ENCODE results near the gene PITPNB.

PITPNB gene

DNA sequence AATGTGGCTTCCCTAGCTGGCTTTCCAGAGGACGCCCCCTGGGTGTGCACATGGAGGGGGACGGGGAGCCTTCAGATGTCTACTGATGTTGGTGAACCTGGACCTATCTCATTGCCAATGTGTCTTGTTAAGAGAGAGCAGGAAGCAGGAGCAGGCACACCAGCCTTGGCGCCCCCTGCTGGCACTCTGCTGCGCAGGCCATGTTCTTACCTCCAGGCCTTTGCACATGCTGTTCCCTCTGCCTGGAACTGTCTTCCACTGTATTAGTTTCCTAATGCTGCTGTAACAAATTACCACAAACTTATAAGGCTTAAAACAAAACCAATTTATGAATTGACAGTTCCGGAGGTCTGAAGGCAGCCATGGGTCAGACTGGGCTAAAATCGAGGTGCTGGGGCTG, 93.9 kb downstream of the PITPNB start:
- DNase-seq, result peak; percentile 41

GRCh38 chr22:27823221-27823620, 95.8 kb downstream of the PITPNB start:
- DNase-seq, result no peak

DNA sequence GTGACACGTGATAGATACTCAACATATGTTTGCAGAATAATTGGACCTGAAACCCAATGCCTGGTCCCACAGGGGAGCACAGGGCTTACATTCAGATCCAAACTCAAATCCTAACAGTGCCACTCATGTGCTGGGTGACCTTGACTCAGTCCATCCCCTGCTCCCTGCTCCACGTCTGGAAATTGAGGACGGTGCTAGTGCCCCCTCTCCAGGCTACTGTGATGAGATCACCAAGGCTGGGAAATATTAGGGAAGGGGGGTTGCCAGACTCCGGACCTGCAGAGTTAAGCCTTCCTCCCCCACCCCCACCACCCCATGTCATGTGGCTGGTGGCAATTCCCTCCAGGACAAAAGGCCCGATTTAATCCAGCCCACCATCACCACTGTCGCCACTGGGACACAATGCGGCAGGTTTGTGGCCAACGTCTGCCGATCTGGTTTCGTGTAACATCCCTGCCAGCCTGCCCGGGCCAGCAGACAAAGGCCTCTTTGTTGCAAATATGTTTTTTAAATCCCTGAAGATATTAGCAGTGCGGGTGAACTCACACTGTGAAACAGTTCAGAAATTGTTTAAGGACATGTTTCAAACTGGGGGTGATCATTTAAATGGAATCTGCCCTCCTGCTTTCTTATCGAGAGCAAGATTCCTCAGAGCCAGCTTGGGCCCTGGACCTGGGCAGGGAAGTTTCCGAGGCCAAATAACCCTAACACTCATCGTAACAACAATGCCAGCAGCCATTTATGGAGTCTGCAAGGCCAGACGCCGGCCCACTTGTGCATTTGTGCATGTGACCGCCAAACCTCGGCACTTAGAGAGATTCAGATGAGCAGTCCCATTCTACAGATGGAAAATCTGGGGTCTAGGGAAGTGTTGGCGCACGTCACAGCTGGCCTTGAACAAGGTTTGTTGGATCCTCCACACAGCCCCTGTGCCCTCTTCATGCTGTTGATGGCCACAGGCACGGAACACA, 97.9 kb downstream of the PITPNB start:
- no peak for DNase-seq

- no peak for DNase-seq
Measured at GRCh38 chr22:27816552-27816951, 102.5 kb downstream of the PITPNB start.

DNA sequence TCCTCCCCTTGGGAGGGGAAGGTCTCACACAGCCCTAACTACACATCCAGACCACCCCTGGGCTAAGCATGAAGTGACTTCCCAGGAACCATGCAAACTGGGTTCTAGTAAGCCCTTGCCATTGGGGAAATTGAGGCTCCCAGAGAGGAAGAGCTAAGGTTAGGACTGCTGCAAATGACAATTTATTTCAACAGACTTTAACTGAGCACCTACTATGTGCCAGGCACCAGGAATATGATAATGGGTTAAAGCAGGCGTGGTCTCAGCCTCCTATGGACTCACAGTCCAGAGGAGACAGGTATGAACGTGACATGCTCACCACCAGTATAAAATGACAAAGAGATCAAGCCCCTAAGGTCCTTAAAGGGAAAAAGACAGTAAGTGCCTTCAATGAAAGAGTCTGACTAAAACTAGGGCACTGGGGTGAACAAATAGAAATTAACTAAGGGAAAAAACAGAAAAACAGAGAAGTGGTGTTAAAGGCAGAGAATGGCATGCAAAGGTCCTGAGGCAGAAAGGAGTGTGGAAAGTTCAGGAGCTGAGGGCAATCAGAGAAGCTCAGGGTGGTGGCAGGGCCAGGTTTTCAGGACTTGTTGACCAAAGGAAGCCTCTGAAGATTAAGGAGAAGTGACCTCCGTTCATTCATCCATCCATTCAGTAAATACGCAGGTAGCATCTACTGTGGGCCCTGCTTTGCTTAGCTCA, 103.1 kb downstream of the PITPNB start:
- no peak for DNase-seq

- DNase-seq, result no peak
Measured at GRCh38 chr22:27814993-27815392, 104.1 kb downstream of the PITPNB start.

GRCh38 chr22:27811778-27812177, 107.3 kb downstream of the PITPNB start:
- no peak for DNase-seq

DNA sequence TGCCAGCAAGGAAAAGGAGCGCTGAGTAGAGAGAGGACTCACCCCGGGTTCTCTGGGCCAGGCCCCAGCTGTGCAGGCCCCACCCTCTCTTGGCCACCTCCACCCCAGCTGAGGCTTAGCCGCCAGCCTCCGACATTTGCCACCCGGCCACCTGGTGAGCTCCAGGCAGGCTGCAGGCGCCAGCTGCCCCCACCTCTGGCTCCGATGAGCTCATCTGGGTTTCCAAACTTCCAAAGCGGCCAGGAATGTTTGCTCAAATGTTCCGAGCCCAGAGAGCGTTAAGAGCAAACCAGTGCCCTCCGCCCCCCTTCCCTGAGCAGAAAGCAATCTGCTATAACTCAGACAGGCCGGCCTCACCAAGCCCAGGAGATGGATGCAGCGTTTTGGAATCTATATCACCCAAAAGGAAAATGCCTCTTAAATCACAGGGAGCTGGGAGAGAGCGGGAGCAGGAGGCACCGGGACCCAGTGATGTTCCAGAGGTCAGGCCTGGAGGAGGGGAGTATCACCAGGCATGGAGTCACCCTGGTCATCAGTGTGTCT, 108.4 kb downstream of the PITPNB start:
- DNase-seq, result peak; percentile 39

DNA sequence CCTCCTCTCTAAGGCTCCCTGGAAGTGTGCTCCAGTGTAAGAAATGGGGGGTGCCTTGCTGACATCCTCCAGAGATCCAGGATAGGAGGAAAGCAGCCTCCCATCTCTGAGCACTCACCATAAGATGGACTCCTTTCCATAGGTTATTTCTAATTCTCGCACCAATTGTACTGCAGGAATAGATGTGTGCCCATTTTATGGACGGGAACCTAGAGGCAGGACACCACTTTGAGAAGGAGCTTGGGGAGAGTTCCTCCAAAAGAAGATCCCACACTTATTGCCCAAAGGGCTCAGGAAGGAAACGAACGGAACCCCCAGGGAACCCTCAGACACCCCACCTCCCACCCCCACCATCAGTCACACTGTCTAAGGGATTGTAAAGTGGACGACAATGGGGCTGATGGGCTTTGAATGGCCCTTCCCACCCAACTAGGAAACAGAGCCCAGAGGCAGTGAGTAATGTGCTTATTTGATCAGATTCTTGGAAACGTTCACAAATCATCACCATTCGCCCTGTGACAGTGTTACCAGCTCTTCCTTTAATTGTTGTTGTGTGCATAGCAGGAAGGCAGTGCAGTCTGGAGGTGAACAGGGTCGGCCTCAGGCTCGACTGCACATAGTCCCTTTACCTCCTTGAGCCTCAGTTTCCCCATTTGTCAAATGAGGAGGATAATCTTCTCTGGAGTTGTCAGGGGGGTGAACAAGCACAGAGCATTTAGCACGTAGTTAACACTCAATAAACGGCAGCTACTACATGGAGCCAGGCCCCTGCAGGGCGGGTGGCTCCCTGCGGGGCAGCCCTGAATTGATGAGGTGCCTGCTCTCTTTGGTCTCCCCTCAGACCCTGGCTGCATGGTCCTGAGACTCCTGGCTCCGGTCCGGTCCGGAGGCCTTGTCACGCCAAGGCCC, 109.1 kb downstream of the PITPNB start:
- DNase-seq, result no peak

GRCh38 chr22:27809226-27809603, 109.8 kb downstream of the PITPNB start:
- DNase-seq, result peak; percentile 37

DNA sequence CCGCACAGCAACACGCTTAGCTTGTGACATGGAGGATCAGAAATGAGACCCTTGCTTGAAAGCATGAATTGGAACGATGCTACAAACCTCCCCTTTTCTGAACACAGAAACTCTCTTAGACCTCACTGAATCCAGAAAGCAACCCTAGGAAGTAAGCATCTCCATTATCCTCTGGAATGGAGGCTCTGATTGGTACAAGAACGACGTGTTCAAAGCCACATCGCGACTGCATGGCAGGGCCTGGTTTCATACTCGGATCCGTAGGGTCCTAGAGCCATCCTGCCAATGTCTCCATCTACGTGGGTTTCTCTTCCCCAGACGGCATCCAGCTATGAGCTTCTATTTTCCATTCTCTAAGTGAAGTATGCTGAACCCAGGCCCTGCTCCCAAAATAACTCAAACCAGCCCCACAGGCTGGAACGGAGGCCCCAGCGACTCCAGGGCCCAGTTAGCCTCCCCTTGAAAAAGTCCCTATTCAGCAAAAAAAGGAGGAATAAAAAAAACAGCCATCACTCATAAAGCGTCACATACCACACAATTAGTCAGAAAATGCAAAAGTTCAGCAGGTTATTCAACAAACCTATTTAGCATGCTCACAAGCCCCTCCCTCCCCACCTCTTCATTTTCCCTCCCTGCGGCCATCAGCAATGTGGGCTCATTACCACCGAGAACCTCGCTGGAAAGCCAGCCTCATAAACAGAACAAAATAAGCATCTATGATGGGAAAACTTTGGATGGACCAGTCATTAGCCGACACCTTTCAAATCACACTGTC, 110.4 kb downstream of the PITPNB start:
- DNase-seq, result no peak

GRCh38 chr22:27805841-27806240, 113.2 kb downstream of the PITPNB start:
- DNase-seq, result no peak

GRCh38 chr22:27804470-27805297, 114.4 kb downstream of the PITPNB start:
- peak; percentile 78 for DNase-seq

GRCh38 chr22:27803841-27804415, 115.1 kb downstream of the PITPNB start:
- no peak for DNase-seq

GRCh38 chr22:27802346-27803073, 116.5 kb downstream of the PITPNB start:
- DNase-seq, result no peak

Data from NCI-H69 (cell line).